GM10266 (cell line): ENCODE measurements around the gene ZNF683.
A peak's percentile ranks its signal among the peaks of the same experiment; 100 is the strongest.
"Not testable (repeated sequence)": the region's sequence is repeated elsewhere in the genome, so short reads cannot be mapped to it uniquely, and the experiment has no call there.

Experiments used
- DNase-seq: peaks from one replicate; pipeline ENCODE4 v3.0.0; 2012; ENCODE audit errors: extremely low spot score
- CTCF ChIP-seq: IDR thresholded peaks from 2 replicates; pipeline ENCODE4 v1.5.1; 2012; ENCODE audit warnings: mild to moderate bottlenecking, low read depth; ENCODE audit not compliant: control insufficient read depth, insufficient read depth; ENCODE audit errors: missing control alignments

The ZNF683 gene

DNA sequence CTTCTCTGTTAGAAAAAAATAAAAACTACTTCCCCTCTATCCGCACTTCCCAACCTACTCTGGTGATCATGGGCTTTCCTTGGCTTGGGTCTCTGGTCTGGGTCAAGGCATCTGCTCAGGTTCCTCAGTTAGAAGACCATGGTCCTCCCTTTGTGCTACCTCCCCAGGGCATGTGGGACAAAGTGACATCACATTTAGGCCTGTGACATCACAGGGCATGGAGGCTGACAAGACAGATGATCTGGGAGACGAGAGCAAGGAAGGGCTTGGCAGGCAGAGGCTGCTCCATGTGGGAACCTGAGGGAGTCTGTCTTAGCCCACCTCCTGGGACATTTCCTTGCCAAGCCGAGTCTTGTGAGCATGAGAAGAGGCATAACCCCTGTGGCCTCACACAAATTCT lies at the start of gene ZNF683:
ZNF683 (minus strand) TSS at position 140 of the 400 bp plus-strand sequence. CDS start 4,179 bp downstream, outside the sequence.
- DNase-seq: not testable (repeated sequence)

DNA sequence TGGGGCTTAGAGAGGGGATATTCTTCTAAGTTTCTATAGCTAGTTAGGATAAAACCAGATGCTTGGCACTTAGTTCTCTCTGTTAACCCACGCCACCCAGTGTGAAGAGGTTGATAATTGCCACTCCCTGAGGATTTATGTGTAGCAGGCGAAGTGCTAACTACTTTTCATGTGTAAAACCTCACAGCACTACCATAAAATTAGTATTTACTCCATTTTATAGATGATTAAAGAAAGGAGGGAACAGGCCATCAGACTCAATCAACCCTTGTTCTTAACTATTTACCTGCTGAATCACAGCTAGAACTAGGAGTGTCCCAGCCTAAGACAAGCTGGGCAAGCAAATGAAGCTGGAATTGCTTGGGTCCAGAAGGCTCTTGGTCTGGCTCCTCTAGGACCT lies 46.9 kb upstream of the ZNF683 start:
- DNase-seq: no peak
- TF ChIP-seq CTCF: no peak

DNA sequence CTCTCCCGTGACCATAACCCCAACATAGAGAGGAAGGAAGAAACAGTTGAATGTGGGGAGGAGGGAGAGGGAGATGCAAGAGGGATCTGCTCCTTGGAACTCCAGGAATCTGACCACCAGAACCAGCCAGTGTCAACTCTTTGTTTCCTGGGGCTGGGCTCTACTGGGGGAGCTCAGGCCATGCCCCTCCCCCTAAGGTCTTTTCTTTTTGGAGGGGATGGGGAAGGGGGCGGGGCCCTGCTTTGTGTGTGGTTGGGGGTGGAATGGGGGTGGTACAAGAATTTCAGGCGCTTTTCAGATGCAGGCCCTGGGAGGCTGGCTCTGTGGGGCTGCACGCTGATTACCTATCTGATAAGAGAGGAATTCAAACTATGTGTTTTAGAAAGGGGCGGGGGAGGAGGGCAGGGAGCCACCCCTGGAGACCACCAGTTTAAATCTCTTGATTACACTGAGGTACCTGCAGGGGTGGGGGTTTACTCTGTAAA lies 46.4 kb upstream of the ZNF683 start:
- no peak for TF ChIP-seq CTCF
- DNase-seq: no peak

- TF ChIP-seq CTCF: peak; percentile 98
- DNase-seq: peak; percentile 84
Observed at GRCh38 chr1:26417111-26417759, 44.7 kb upstream of the ZNF683 start.

- no peak for TF ChIP-seq CTCF
- DNase-seq: no peak
Observed at GRCh38 chr1:26413031-26413430, 40.5 kb upstream of the ZNF683 start.

DNA sequence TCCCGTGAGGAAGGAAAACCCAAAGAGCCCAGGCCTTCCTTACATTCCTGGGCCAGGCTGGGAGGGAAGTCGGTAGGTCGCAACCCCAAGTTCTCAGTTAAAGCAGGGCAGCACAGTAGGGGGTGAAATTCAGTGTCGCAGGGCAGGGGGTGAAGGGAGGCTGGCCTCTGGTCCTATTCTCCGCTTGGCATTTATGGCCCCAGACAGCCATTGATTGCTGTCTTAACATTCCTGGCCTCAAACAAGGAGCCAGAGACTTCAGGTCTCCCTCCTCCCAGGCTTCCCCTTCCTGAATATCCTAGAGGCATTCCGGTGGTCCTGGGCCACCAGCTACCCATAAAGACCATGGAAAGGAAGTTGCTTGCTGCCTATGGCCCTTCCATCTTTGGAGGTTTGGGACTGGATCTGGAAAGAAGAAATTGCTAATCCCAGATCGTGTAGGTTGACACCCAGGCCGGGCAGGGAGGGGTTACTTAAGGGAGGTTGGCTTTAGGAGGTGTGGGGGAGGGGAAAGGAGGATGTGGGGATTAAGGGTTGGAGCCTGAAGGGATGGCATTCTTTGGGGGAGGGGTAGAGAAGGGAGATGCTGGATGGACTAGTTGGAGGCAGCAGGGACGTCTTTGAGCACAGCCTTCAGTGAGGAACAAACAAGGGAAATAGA lies 39.8 kb upstream of the ZNF683 start:
- DNase-seq: no peak
- TF ChIP-seq CTCF: no peak

DNA sequence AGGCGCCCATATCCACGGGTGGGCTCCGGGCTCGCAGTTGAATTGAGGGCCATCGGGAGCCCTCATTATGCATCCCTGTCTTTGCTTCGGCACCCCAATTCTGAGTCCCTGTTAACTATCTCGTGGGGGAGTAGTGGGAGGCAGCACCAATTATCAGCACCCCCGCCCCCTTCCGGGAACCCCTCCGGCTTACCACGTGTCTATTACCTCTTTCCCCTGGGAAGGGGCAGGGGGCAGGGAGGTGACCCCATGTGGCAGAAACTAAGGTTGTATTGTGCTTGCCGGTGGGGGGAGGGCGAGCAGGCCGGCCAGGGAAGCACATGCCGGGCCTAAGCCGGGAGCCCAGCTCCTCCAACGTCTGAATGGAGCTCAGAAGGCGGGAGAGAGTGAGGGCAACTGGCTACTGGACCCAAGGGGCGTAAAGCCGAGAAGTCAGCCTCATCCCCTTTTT lies 39.1 kb upstream of the ZNF683 start:
- no peak for DNase-seq

More for the DNA sequence above, 39.1 kb upstream of the ZNF683 start:
- no peak for TF ChIP-seq CTCF
